Stimulated activated CD4-positive, alpha-beta T cell treated with anti-CD3 and anti-CD28 coated beads, Interleukin-15, amount 100 ng/mL, for 1 hour (primary cell): ENCODE data around the gene SLC1A7.

Experiments
- DNase-seq, 2 donors: peaks; one replicate each; pipeline ENCODE4 v3.0.0-alpha.2; 2020; ENCODE audit warnings: low read depth in 1 of 2, low spot score in 1 of 2

Gene SLC1A7

DNA sequence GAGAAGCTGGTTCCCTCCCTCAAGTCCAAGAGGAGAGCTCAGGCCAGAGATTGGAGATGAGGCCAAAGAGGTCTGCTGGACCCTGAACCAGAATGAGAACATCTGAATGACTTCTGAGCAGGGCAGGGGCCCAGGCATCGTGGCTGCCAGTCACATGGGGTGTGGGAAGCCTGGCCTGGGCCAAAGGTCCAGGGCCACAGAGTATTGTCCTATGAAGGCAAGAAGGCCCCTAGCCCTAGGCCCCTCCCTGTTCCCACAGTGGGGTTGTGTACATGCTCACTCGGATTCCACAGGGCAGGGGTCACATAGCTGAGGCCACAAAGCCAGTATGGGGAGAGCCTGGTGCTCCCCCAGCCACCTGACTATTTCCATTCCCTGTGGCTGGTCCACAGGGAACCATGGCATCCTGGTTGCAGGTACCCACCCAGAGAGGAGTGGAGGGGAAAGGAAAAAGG lies 18.5 kb upstream of the SLC1A7 start:
- DNase-seq, result no peak

DNA sequence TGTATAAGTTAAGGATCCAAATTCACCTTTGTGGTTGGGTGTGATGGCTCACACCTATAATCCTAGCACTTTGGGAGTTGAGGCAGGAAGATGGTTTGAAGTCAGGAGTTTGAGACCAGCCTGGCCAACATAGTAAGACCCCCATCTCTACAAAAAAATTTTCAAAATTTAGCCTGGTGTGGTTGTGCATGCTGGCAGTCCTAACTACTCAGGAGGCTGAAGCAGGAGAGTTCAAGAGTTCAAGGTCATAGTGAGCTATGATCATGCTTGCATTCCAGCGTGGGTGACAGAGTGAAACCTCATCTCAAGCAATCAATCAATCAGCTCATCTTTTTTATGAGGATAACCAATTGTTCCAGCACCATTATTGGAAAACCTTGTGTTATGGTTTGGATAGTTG lies 16.5 kb upstream of the SLC1A7 start:
- DNase-seq, result no peak

DNA sequence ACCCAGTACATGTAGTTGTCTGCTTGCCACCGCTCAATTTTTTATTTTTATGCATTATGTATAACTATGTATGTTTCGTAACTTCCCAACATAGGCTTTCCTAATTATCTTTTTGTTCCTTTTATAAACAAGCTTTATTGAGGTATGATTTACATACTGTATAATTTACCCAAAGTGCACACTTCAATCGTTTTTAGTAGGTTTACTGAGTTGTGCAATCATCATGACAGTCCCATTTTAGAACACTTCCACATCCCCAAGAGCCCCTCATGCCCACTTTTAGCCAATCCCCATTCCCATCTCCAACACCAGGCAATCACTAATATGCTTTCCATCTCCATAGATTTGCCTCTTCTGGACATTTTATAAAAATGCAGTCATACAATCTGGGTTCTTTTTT lies 14.3 kb upstream of the SLC1A7 start:
- DNase-seq, result no peak

GRCh38 chr1:53155945-53156344 lies 13.5 kb upstream of the SLC1A7 start:
- no peak for DNase-seq

GRCh38 chr1:53155534-53155933 lies 13.1 kb upstream of the SLC1A7 start:
- DNase-seq, result no peak

GRCh38 chr1:53154859-53155438 lies 12.5 kb upstream of the SLC1A7 start:
- no peak for DNase-seq

- no peak for DNase-seq
Measured at GRCh38 chr1:53153752-53154151, 11.3 kb upstream of the SLC1A7 start.

- no peak for DNase-seq
Measured at GRCh38 chr1:53148123-53148522, 5.7 kb upstream of the SLC1A7 start.

DNA sequence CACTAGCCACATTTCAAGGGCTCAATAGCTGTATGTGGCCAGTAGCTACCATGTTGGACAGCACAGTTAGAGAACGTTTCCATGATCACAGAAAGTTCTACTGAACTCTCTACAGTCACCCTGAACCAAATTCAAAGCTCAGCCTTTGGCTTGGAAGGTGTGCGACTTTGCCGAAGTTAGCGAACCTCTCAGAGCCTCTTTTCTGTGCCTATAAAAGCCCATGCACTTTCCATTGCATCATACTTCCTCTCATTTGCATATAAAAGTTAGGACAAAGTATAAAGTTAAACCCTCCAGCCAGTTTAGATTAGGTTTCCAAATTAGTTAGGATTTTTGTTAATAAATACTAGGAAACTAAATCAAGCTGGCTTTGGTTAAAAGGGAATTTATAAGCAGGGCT lies 4.7 kb upstream of the SLC1A7 start:
- DNase-seq, result no peak

- no peak for DNase-seq
Measured at GRCh38 chr1:53145942-53146708, 3.7 kb upstream of the SLC1A7 start.

GRCh38 chr1:53145619-53145941 lies 3.1 kb upstream of the SLC1A7 start:
- no peak for DNase-seq

DNA sequence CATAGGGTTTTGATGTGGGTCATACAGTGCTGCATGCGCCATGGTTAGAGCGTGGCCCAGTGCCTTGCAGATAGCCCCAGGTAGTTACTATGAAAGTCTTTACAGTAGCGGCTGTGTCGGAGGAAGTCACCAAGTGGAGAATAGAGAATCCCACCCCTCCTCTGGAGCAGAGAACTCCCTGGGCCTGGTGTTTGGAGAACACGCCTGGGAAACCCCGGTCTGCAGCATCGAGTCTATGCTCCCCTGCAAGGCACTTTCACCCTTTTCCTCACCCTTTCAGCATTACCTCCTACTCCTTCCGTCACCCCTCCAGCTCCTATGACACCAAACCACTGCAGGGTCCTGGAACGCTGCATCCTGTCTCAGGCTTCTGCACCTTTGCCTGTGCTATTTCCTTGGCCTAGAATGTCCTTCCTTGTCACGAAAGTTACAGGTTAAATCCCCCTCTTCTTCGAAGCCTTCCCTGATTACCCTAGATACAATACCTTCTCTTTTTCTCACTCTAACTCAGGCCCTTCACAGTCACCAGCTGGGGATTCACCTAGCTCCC lies 2.7 kb upstream of the SLC1A7 start:
- no peak for DNase-seq

DNA sequence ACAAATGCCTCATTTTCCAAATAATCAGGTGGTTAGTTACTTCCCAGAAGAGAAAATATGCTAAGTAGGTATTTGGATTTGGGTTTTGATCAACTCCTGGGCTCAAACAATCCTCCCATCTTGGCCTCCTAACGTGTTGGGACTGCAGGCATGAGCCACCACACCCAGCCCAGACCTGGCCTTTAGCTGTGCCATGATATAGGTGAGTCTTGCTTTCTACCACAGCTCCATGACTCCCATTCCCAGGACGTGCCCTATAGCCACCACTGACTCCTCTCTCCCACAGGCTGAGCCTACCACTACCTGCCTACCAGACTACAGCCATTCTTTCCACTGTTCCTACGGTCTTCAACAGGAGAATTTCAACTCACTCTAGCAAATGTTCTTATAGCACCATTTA lies 1.8 kb upstream of the SLC1A7 start:
- DNase-seq, result no peak

DNA sequence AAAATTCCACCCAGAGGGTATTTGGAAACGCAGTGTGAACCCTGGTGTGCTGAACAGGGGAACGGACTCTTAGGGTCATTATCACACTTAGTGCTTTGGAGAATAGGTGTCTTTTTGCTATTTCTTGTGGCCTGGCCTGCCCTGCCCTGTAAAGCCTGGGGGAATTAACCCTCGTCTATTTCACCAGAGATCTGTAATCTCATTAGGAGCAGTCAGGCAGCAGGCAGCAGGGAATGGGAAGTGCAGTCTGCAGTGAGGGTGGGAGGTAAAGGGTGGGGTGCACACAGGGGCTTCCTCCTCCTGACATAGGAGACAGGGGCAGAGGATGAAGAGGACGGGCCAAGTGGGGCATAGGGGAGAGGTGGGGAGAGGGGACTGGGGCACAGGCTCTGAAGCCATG lies 1.1 kb upstream of the SLC1A7 start:
- no peak for DNase-seq

- DNase-seq, result no peak
Measured at GRCh38 chr1:53141487-53142055, 867 bp downstream of the SLC1A7 start.

- DNase-seq, result no peak
Measured at GRCh38 chr1:53140451-53140850, 2.0 kb downstream of the SLC1A7 start.

GRCh38 chr1:53139951-53140361 lies 2.5 kb downstream of the SLC1A7 start:
- DNase-seq, result no peak

DNA sequence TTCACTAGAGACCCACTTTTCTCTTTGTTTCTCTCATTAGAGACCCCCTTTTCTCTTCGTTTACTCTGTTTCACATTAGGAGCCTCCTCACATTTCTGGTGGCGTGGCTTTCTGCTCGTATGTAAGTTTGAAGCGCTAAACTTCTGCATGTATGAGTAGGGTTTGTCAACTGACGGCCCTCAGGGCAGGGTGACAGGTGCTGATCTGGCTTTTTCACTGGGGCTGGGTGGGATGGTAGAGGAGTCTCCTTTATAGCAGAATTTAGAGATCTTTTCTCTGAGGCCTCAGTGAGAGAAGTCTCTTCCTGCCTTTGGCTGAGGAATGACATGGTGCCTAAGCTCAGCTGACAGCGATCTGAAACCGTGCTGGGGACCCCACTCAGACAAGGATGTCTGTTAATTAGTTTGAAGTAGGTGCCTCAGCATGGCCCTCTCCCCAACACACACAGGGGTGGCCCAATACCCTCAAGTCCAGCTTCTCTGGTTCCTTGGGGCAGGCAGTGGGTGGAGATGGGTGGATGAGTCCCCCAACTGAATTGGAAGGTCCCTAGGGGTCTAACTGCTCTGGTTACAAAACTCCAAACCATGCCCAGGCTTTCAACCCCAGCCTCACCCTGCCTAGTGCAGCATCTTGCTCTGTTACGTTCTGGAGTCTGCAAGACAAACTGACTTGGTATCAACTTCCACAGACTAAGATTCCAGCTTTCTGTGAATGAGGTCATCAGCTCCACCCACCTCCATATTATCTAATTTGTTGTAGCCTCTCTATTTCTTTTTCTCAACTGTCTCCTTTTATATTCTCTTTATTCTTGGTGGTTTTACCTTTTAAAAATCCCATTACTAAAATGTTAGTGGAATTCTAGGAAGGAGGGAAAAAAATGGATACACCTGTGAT lies 3.2 kb downstream of the SLC1A7 start:
- no peak for DNase-seq

- no peak for DNase-seq
Measured at GRCh38 chr1:53137729-53138128, 4.7 kb downstream of the SLC1A7 start.

DNA sequence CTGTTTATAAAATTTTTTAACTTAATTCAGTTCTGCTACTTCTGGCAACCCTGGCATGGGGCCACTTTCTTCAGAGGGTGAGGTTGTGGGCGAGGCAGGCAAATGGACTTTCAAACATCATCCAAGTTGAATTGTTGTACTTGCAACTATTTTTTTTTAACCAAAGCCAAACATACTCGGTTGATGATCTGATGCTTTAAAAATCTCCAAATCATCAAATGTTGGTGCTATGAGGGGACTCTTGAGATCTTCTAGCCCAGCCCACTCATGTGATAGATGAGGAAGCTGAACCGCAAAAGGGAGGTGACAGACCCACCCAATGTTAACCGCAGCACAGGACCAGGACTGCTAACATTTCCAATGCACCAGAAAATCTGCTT lies 6.7 kb downstream of the SLC1A7 start:
- DNase-seq, result no peak

GRCh38 chr1:53134961-53135734 lies 7.3 kb downstream of the SLC1A7 start:
- no peak for DNase-seq
